GM12878 (cell line): Measurements from ENCODE around the gene CPHXL.

ENCODE experiments used
- EED ChIP-seq: sonication (generic); IDR thresholded peaks from 2 replicates; pipeline ENCODE4 v1.6.1; 2016; ENCODE audit warnings: antibody characterized with exemption, low read depth
- EGR1 ChIP-seq, 2 experiments: IDR thresholded peaks; 1 replicate in 1 of 2; 2 replicates in 1 of 2; pipeline ENCODE4 v1.6.1; 2011 to 2012; ENCODE audit warnings: low read depth in 2 of 2, low read length in 2 of 2, borderline replicate concordance in 1 of 2, mild to moderate bottlenecking in 1 of 2, moderate library complexity in 1 of 2
- RAD51 ChIP-seq: fragments of 450-650 bp; IDR thresholded peaks from 2 replicates; pipeline ENCODE4 v1.6.1; 2016; ENCODE audit warnings: moderate library complexity, mild to moderate bottlenecking, inconsistent platforms
- TAF1 ChIP-seq: IDR thresholded peaks from 2 replicates; pipeline ENCODE4 v1.6.1; 2011; ENCODE audit warnings: mild to moderate bottlenecking, low read depth, low read length, borderline replicate concordance

- TF ChIP-seq EGR1 (IDR thresholded peaks at IDR 0.05; ENCODE audit: borderline replicate concordance in 1 of 2, low read depth in 2 of 2, low read length in 2 of 2) (no peak), RAD51 (no peak), EED (no peak), TAF1 (no peak)
Observed at GRCh38 chr16:75761108-75761507, 34.8 kb upstream of the CPHXL start.
